ENCODE results near the gene RPL15. TPM values are rescaled to one million over a fixed set of nuclear protein-coding genes. Genes with fewer than 3 reads are reported as not detected.

RPL15 gene
- total and polyA plus RNA-seq, 2 of the 8 experiments (the other 6 are each of a cell fraction or from before 2014, with no cell fraction given): 2,819 to 6,473 TPM

DNA sequence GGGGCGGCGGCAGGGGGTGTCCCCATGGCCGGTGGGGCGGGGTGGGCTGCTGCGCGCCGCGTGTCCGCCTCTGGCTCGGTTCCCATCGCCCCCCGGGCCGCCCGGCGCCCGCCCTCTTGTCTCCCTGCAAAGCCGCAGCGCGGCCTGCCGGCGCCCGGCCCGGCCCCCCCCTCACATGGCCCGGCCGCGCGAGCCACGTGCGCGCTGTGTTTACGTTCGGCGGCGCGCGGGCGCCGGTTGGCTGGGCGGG, 28.7 kb downstream of the RPL15 start:
- H3K23me2 ChIP-seq (ENCODE audit: low read depth, low read length): peaks cover 5% of the 10 kb centered on the region
- H3K36me3 ChIP-seq (ENCODE audit: control insufficient read depth in 2 of 4, insufficient read depth in 4 of 4, low read length in 3 of 4): no peaks in the 10 kb centered on the region
- H3K4me3 ChIP-seq (ENCODE audit: extremely low read depth in 1 of 4, insufficient read depth in 2 of 4, low read depth in 3 of 4, low read length in 4 of 4): peak overlapping the region; percentile 44 to 91 (median 68); a peak in 5 of 8 replicates
- no peak overlapping the region for H2AK5ac ChIP-seq (ENCODE audit: low read depth, low read length)
- no peaks in the 10 kb centered on the region for H3K9me3 ChIP-seq (ENCODE audit: insufficient read depth in 2 of 2, low read depth in 1 of 2, low read length in 1 of 2)
- peak overlapping the region; percentile 90; the same call in 1 of the 2 replicates for H3K27ac ChIP-seq (ENCODE audit: low read depth, low read length)
- no peak overlapping the region for H3K18ac ChIP-seq (ENCODE audit: extremely low read depth, low read length)
- no peak overlapping the region for H3K23ac ChIP-seq (ENCODE audit: insufficient read length)
- H4K8ac ChIP-seq (ENCODE audit: extremely low read depth, insufficient read depth, low read length): peak overlapping the region; percentile 97; the same call in 1 of the 2 replicates
- no peak overlapping the region for H4K5ac ChIP-seq (ENCODE audit: insufficient read length, low read depth, low read length)
- no peak overlapping the region for H2BK5ac ChIP-seq (ENCODE audit: low read depth, low read length)
- no peak overlapping the region for H3K4ac ChIP-seq (replicated peaks; ENCODE audit: insufficient read length, low read depth, low read length)
- H2AFZ ChIP-seq (ENCODE audit: low read length): no peak overlapping the region
- H4K20me1 ChIP-seq (replicated peaks in 1 of 2; ENCODE audit: control insufficient read depth in 1 of 2, insufficient read depth in 2 of 2, low read length in 2 of 2): peaks cover 0 to 3% of the 10 kb centered on the region in 2 experiments
- no peak overlapping the region; a peak in 1 of 4 replicates for H3K4me2 ChIP-seq (ENCODE audit: insufficient read depth in 1 of 2, low read depth in 2 of 2, low read length in 2 of 2)
- H3K4me1 ChIP-seq (replicated peaks in 1 of 4; ENCODE audit: control insufficient read depth in 3 of 4, insufficient read depth in 4 of 4, low read length in 3 of 4): peaks cover 8 to 17% (median 12%) of the 10 kb centered on the region in 4 experiments; a peak in 6 of 7 replicates
- no peak overlapping the region for H4K91ac ChIP-seq (replicated peaks; ENCODE audit: insufficient read length, low read length)
- no peak overlapping the region for H2BK15ac ChIP-seq (ENCODE audit: low read length)
- ChIA-PET POLR2A (ENCODE audit: partially characterized antibody) (interaction anchor here (1.0 to 6.6 kb wide), 6 partner anchors 9 to 28 kb away, joined by 5 to 137 read pairs (median 10); partner anchors contain the start of genes NKIRAS1 and RPL15), CTCF (ENCODE audit: partially characterized antibody) (no interaction called here)
- FAIRE-seq (no peak), DNase-seq (ENCODE audit: low read depth in 1 of 2, low spot score in 2 of 2) (no peak)
- peaks cover 4 to 41% of the 10 kb centered on the region in 2 experiments; a peak in 3 of 4 replicates for H3K79me2 ChIP-seq (ENCODE audit: control insufficient read depth in 1 of 2, insufficient read depth in 2 of 2, low read length in 2 of 2)
- no peak overlapping the region for H2BK120ac ChIP-seq (replicated peaks; ENCODE audit: low read depth, low read length)
- no CpG with 5 or more reads among the region's 39 CpGs for WGBS, 2 experiments (ENCODE audit: extremely low coverage in 1 of 2, insufficient coverage in 1 of 2, insufficient read length in 1 of 2, insufficient replicate concordance in 2 of 2, low coverage in 1 of 2, low lambda C conversion rate in 2 of 2, missing lambda C conversion rate in 1 of 2)
- H2BK12ac ChIP-seq (ENCODE audit: low read depth, low read length): no peak overlapping the region
- H3K56ac ChIP-seq (replicated peaks; ENCODE audit: insufficient read length, low read depth, low read length): no peak overlapping the region
- no peak overlapping the region for H3K14ac ChIP-seq (ENCODE audit: insufficient read length)
- H3K79me1 ChIP-seq (ENCODE audit: low read depth, low read length): no peaks in the 10 kb centered on the region
- peak overlapping the region in 3 of 4 experiments; percentile 78 to 100 (median 93); a peak in 6 of 7 replicates for H3K9ac ChIP-seq (replicated peaks in 1 of 4; ENCODE audit: extremely low read depth in 1 of 4, low read depth in 3 of 4, low read length in 3 of 4)
- no peak overlapping the region for H2BK20ac ChIP-seq (ENCODE audit: low read length)
- H3K27me3 ChIP-seq (replicated peaks in 1 of 4; ENCODE audit: control insufficient read depth in 3 of 4, extremely low read depth in 1 of 4, insufficient read depth in 3 of 4, low read length in 3 of 4): no peaks in the 10 kb centered on the region; a peak in 1 of 7 replicates
- TF ChIP-seq POLR2A (IDR thresholded peaks at IDR 0.05; ENCODE audit: control extremely low read depth in 1 of 2, low read depth in 2 of 2, low read length in 2 of 2) (peak; percentile 38 to 63), CBX8 (IDR thresholded peaks at IDR 0.05; ENCODE audit: borderline replicate concordance, low read depth, low read length) (no peak), YY1 (IDR thresholded peaks at IDR 0.05; ENCODE audit: low read depth, low read length) (no peak), FOSL1 (IDR thresholded peaks at IDR 0.05; ENCODE audit: insufficient read depth, low read depth, low read length) (no peak), HDAC2 (IDR thresholded peaks at IDR 0.05; ENCODE audit: borderline replicate concordance in 1 of 2, low read depth in 2 of 2, low read length in 2 of 2) (no peak), SP2 (IDR thresholded peaks at IDR 0.05; ENCODE audit: low read length) (no peak), SRF (IDR thresholded peaks at IDR 0.05; ENCODE audit: low read depth, low read length) (no peak), KDM1A (IDR thresholded peaks at IDR 0.05; ENCODE audit: borderline replicate concordance, low read length) (no peak), CEBPB (IDR thresholded peaks at IDR 0.05; ENCODE audit: low read depth, low read length) (no peak), RFX5 (IDR thresholded peaks at IDR 0.05; ENCODE audit: borderline replicate concordance, low read depth, low read length) (no peak), KDM5A (IDR thresholded peaks at IDR 0.05; ENCODE audit: low read length) (no peak), TAF7 (optimal IDR thresholded peaks at IDR 0.05; ENCODE audit: borderline replicate concordance, low read depth, low read length) (no peak), MAFK (IDR thresholded peaks at IDR 0.05; ENCODE audit: low read depth, low read length) (no peak), SP4 (IDR thresholded peaks at IDR 0.05; ENCODE audit: low read length) (no peak), PHF8 (conservative IDR thresholded peaks at IDR 0.05; ENCODE audit: low read depth, low read length) (0 out of 2 replicates have a peak, but pooled peaks have one; percentile 8)

Measured in H1 (cell line).